Neural cell (in vitro differentiated cells): ENCODE measurements around the gene ACTN4. TPM values are rescaled to one million over a fixed set of nuclear protein-coding genes. Genes with fewer than 3 reads are reported as not detected.

Experiments
- H2AFZ ChIP-seq: fragments of 200-600, 300-800 bp; sonication (generic), shearing (Covaris generic); 2 replicates; pipeline ENCODE4 v1.6.0; 2014; ENCODE audit warnings: low read depth, mild to moderate bottlenecking, antibody characterized with exemption, low read length, moderate library complexity
- H3F3A ChIP-seq: fragments of 200-600 bp; shearing (Covaris generic); 2 replicates; pipeline ENCODE4 v1.6.1; 2016; ENCODE audit warnings: mild to moderate bottlenecking, moderate library complexity, mixed read lengths, antibody characterized with exemption, low read length; ENCODE audit not compliant: insufficient read depth, poor library complexity, severe bottlenecking
- H3K27ac ChIP-seq: fragments of 200-600, 300-800 bp; sonication (generic), shearing (Covaris generic); 2 replicates; pipeline ENCODE4 v1.5.1; 2014; ENCODE audit warnings: mild to moderate bottlenecking, low read length, moderate library complexity
- H3K27me3 ChIP-seq: fragments of 300-800, 200-600 bp; sonication (generic), shearing (Covaris generic); 2 replicates; pipeline ENCODE4 v1.6.0; 2014; ENCODE audit warnings: mild to moderate bottlenecking, low read depth, low read length, moderate library complexity; ENCODE audit not compliant: insufficient read depth
- H3K36me3 ChIP-seq: fragments of 300-800, 200-600 bp; sonication (generic), shearing (Covaris generic); 2 replicates; pipeline ENCODE4 v1.5.1; 2014; ENCODE audit warnings: mild to moderate bottlenecking, antibody characterized with exemption, low read length, moderate library complexity; ENCODE audit not compliant: insufficient read depth
- H3K4me2 ChIP-seq: fragments of 300-800, 200-600 bp; sonication (generic), shearing (Covaris generic); 2 replicates; pipeline ENCODE4 v1.6.0; 2014; ENCODE audit warnings: mild to moderate bottlenecking, low read length
- H3K4me3 ChIP-seq: fragments of 300-800, 200-600 bp; sonication (generic), shearing (Covaris generic); 2 replicates; pipeline ENCODE4 v1.5.1; 2014; ENCODE audit warnings: mild to moderate bottlenecking, low read length, moderate library complexity
- H3K79me2 ChIP-seq: fragments of 200-600 bp; shearing (Covaris generic); replicated peaks from 2 replicates; pipeline ENCODE4 v1.6.0; 2014; ENCODE audit warnings: mild to moderate bottlenecking, low read length, moderate library complexity; ENCODE audit not compliant: insufficient read depth
- H3K9ac ChIP-seq: fragments of 300-800, 200-600 bp; sonication (generic), shearing (Covaris generic); 2 replicates; pipeline ENCODE4 v1.6.1; 2016; ENCODE audit warnings: mild to moderate bottlenecking, low read length, mixed read lengths
- H3K9me2 ChIP-seq: fragments of 200-600 bp; shearing (Covaris generic); 2 replicates; pipeline ENCODE4 v1.6.1; 2016; ENCODE audit warnings: mild to moderate bottlenecking, low read length, mixed read lengths; ENCODE audit not compliant: insufficient read depth
- H3K9me3 ChIP-seq: fragments of 200-600, 300-800 bp; sonication (generic), shearing (Covaris generic); 2 replicates; pipeline ENCODE4 v1.6.1; 2016; ENCODE audit warnings: mild to moderate bottlenecking, mixed run types, low read length, moderate library complexity, mixed read lengths
- H4K20me1 ChIP-seq: fragments of 200-600 bp; shearing (Covaris generic); 2 replicates; pipeline ENCODE4 v1.6.1; 2016; ENCODE audit warnings: mild to moderate bottlenecking, mixed run types; ENCODE audit not compliant: insufficient read depth
- CTCF ChIP-seq: fragments of 450-650 bp; IDR thresholded peaks from 2 replicates; pipeline ENCODE4 v1.5.1; 2014; ENCODE audit warnings: antibody characterized with exemption, mild to moderate bottlenecking, moderate library complexity; ENCODE audit not compliant: poor library complexity, severe bottlenecking
- EP300 ChIP-seq: fragments of 450-650 bp; conservative IDR thresholded peaks from 2 replicates; pipeline ENCODE4 v1.6.1; 2014; ENCODE audit warnings: antibody characterized with exemption, mild to moderate bottlenecking, moderate library complexity; ENCODE audit not compliant: poor library complexity, severe bottlenecking
- EZH2 ChIP-seq: fragments of 200-600, 300-800 bp; shearing (Covaris generic), sonication (generic); IDR thresholded peaks from 2 replicates; pipeline ENCODE4 v1.6.1; 2014; ENCODE audit warnings: antibody characterized with exemption, low read length, borderline replicate concordance, mild to moderate bottlenecking; ENCODE audit not compliant: insufficient read depth, poor library complexity, severe bottlenecking
- MXI1 ChIP-seq: fragments of 450-650 bp; conservative IDR thresholded peaks from 2 replicates; pipeline ENCODE4 v1.6.1; 2014; ENCODE audit warnings: antibody characterized with exemption, mild to moderate bottlenecking; ENCODE audit not compliant: poor library complexity, severe bottlenecking
- POLR2AphosphoS5 ChIP-seq: IDR thresholded peaks from 2 replicates; pipeline ENCODE4 v1.6.1; 2012
- RAD21 ChIP-seq: fragments of 450-650 bp; conservative IDR thresholded peaks from 2 replicates; pipeline ENCODE4 v1.6.1; 2014; ENCODE audit warnings: antibody characterized with exemption, mild to moderate bottlenecking, moderate library complexity
- REST ChIP-seq: IDR thresholded peaks from 2 replicates; pipeline ENCODE4 v1.6.1; 2012; ENCODE audit warnings: borderline replicate concordance
- SMC3 ChIP-seq: fragments of 450-650 bp; conservative IDR thresholded peaks from 2 replicates; pipeline ENCODE4 v1.6.1; 2014; ENCODE audit warnings: antibody characterized with exemption, mild to moderate bottlenecking, moderate library complexity; ENCODE audit not compliant: poor library complexity
- TAF1 ChIP-seq: IDR thresholded peaks from 2 replicates; pipeline ENCODE4 v1.6.1; 2012; ENCODE audit warnings: low read depth
- polyA plus RNA-seq: library from polyadenylated mRNA; depleted of rRNA; stranded (reverse); fragments of >200 nt; gene quantifications from 2 replicates; pipeline ENCODE4 v1.2.3, GENCODE V29; 2014

Gene ACTN4
- polyA plus RNA-seq, 1 donor from 2014 or later = 54.0 TPM

- H3K36me3 ChIP-seq = no peaks in the 10 kb centered on the region
- H3K79me2 ChIP-seq = peaks cover 53% of the 10 kb centered on the region
- H3K9me3 ChIP-seq = no peaks in the 10 kb centered on the region
- H3K9me2 ChIP-seq = no peaks in the 10 kb centered on the region
- no peak overlapping the region for H2AFZ ChIP-seq
- H3F3A ChIP-seq = peaks cover 4% of the 10 kb centered on the region
- H3K9ac ChIP-seq = no peak overlapping the region
- H3K27ac ChIP-seq = no peak overlapping the region
- TF ChIP-seq RAD21 = no peak
- no peak for TF ChIP-seq MXI1
- no peak for TF ChIP-seq SMC3
- no peak for TF ChIP-seq REST
- no peak for TF ChIP-seq POLR2AphosphoS5
- no peak for TF ChIP-seq EP300
- TF ChIP-seq TAF1 = no peak
- TF ChIP-seq EZH2 = no peak
- no peak for TF ChIP-seq CTCF
- peaks cover 5% of the 10 kb centered on the region for H4K20me1 ChIP-seq
- peak overlapping the region; percentile 84 for H3K4me2 ChIP-seq
- H3K27me3 ChIP-seq = no peaks in the 10 kb centered on the region
- H3K4me3 ChIP-seq = peak overlapping the region; percentile 97
Observed at GRCh38 chr19:38650172-38650775, 2.8 kb downstream of the ACTN4 start.

- Histone ChIP-seq H3K9me3 (no peaks in the 10 kb centered on the region), H3K27me3 (no peaks in the 10 kb centered on the region), H2AFZ (no peak overlapping the region), H3K4me2 (no peak overlapping the region), H3F3A (peaks cover 4% of the 10 kb centered on the region), H3K79me2 (peaks cover 55% of the 10 kb centered on the region), H4K20me1 (peaks cover 5% of the 10 kb centered on the region), H3K9me2 (no peaks in the 10 kb centered on the region), H3K9ac (no peak overlapping the region), H3K36me3 (no peaks in the 10 kb centered on the region), H3K27ac (no peak overlapping the region), H3K4me3 (peak overlapping the region; percentile 97)
- TF ChIP-seq EZH2 = no peak
Observed at GRCh38 chr19:38650911-38651584, 3.6 kb downstream of the ACTN4 start.
